NK-92 treated with Interleukin-12 subunit alpha and Interleukin-12 subunit beta, amount 100 ng/mL, for 24 hours (cell line): Measurements from ENCODE around the gene BOD1L2.

Experiments
- DNase-seq: peaks from one replicate; lab custom pipeline; 2025; lab: John Stamatoyannopoulos, UW

BOD1L2 gene

GRCh38 chr18:57150081-57150480 lies 3.2 kb downstream of the BOD1L2 start:
- no peak for DNase-seq

GRCh38 chr18:57150828-57151227 lies 3.9 kb downstream of the BOD1L2 start:
- DNase-seq, result no peak

- DNase-seq, result no peak
Observed at GRCh38 chr18:57154191-57154830, 7.4 kb downstream of the BOD1L2 start.

GRCh38 chr18:57164401-57164800 lies 17.5 kb downstream of the BOD1L2 start:
- DNase-seq, result no peak

- DNase-seq, result no peak
Observed at GRCh38 chr18:57167617-57168308, 20.9 kb downstream of the BOD1L2 start.

GRCh38 chr18:57171026-57171425 lies 24.1 kb downstream of the BOD1L2 start:
- DNase-seq, result no peak

- DNase-seq, result no peak
Observed at GRCh38 chr18:57175532-57175931, 28.6 kb downstream of the BOD1L2 start.

- DNase-seq, result no peak
Observed at GRCh38 chr18:57185434-57185833, 38.5 kb downstream of the BOD1L2 start.

GRCh38 chr18:57188851-57189557 lies 42.1 kb downstream of the BOD1L2 start:
- DNase-seq, result no peak

- no peak for DNase-seq
Observed at GRCh38 chr18:57190026-57190425, 43.1 kb downstream of the BOD1L2 start.

GRCh38 chr18:57194070-57194469 lies 47.2 kb downstream of the BOD1L2 start:
- no peak for DNase-seq

- DNase-seq, result no peak
Observed at GRCh38 chr18:57194622-57195021, 47.7 kb downstream of the BOD1L2 start.

GRCh38 chr18:57195341-57195740 lies 48.5 kb downstream of the BOD1L2 start:
- no peak for DNase-seq

GRCh38 chr18:57197261-57197660 lies 50.4 kb downstream of the BOD1L2 start:
- DNase-seq, result no peak

GRCh38 chr18:57198073-57198472 lies 51.2 kb downstream of the BOD1L2 start:
- no peak for DNase-seq
